Measurements from ENCODE around the gene CDH3. TPM values are rescaled to one million over a fixed set of nuclear protein-coding genes. Genes with fewer than 3 reads are reported as not detected.

CDH3 gene
- total and polyA plus RNA-seq, 10 of the 15 experiments (the other 5 are each of a cell fraction or from before 2014, with no cell fraction given), result 0.05 to 0.44 (median 0.12) TPM; not detected in 5

DNA sequence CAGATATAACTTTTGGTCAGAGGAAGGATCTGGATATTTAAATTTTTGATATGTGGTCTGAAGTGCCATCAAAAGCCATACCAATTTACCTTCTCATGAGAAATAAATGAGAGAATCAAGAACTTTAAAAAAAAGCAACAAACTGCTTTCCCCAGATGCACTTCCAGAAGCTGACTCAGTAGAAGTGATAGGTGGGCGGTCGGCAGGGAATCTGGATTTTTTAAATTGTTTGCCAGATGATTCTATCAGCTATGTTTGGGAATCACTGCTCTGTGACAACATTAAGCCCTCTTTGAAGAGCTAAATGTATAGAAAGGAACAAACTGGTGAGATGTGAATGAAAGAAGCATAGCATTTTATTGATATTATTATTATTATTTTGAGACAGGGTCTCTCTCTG lies 19.2 kb downstream of the CDH3 start:
- FAIRE-seq, result no peak
- Histone ChIP-seq H3K79me2 (ENCODE audit: control insufficient read depth, insufficient read depth, low read length) (no peaks in the 10 kb centered on the region), H2AFZ (ENCODE audit: control insufficient read depth, low read depth, low read length) (no peak overlapping the region), H3K4me3 (no peak overlapping the region), H4K20me1 (ENCODE audit: control insufficient read depth, insufficient read depth) (no peaks in the 10 kb centered on the region), H3K36me3 (ENCODE audit: control insufficient read depth in 2 of 2, insufficient read depth in 2 of 2, low read length in 1 of 2) (no peaks in the 10 kb centered on the region), H3K9ac (ENCODE audit: control insufficient read depth, insufficient read depth, low read length) (no peak overlapping the region), H3K9me3 (replicated peaks; ENCODE audit: control insufficient read depth, insufficient read depth, low read length) (no peaks in the 10 kb centered on the region), H3K4me1 (ENCODE audit: control insufficient read depth, insufficient read depth, low read length) (peaks cover 4% of the 10 kb centered on the region; the same call in 1 of the 2 replicates), H3K27me3 (replicated peaks in 1 of 2; ENCODE audit: control insufficient read depth in 2 of 2, insufficient read depth in 2 of 2, low read length in 1 of 2) (no peaks in the 10 kb centered on the region), H3K27ac (ENCODE audit: control insufficient read depth, insufficient read depth) (no peak overlapping the region), H3K4me2 (ENCODE audit: control insufficient read depth, insufficient read depth) (no peak overlapping the region)
- in situ Hi-C loops (cut with MboI) (no loop called here), intact Hi-C loops (cut with micrococcal nuclease; ENCODE audit: unreplicated experiment) (no loop called here)
- TF ChIP-seq, protein P1, sequence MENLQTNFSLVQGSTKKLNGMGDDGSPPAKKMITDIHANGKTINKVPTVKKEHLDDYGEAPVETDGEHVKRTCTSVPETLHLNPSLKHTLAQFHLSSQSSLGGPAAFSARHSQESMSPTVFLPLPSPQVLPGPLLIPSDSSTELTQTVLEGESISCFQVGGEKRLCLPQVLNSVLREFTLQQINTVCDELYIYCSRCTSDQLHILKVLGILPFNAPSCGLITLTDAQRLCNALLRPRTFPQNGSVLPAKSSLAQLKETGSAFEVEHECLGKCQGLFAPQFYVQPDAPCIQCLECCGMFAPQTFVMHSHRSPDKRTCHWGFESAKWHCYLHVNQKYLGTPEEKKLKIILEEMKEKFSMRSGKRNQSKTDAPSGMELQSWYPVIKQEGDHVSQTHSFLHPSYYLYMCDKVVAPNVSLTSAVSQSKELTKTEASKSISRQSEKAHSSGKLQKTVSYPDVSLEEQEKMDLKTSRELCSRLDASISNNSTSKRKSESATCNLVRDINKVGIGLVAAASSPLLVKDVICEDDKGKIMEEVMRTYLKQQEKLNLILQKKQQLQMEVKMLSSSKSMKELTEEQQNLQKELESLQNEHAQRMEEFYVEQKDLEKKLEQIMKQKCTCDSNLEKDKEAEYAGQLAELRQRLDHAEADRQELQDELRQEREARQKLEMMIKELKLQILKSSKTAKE (IDR thresholded peaks at IDR 0.05; ENCODE audit: low read depth, poor library complexity, severe bottlenecking), result no peak
- no peak for TF ChIP-seq BRCA1 (IDR thresholded peaks at IDR 0.05; ENCODE audit: low read depth, low read length)
- TF ChIP-seq, protein P2, sequence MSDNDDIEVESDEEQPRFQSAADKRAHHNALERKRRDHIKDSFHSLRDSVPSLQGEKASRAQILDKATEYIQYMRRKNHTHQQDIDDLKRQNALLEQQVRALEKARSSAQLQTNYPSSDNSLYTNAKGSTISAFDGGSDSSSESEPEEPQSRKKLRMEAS (IDR thresholded peaks at IDR 0.05; ENCODE audit: low read depth, low read length), result no peak
- no peak for TF ChIP-seq JUNB (IDR thresholded peaks at IDR 0.05)
- no peak for TF ChIP-seq HDGF (IDR thresholded peaks at IDR 0.05)
- no peak for TF ChIP-seq SMC3 (IDR thresholded peaks at IDR 0.05; ENCODE audit: borderline replicate concordance, low read length)
- no peak for TF ChIP-seq ZNF217 (IDR thresholded peaks at IDR 0.05)
- no peak for TF ChIP-seq RFX5 (IDR thresholded peaks at IDR 0.05; ENCODE audit: low read depth, low read length)
- TF ChIP-seq RAD51 (IDR thresholded peaks at IDR 0.05), result no peak
- no peak for TF ChIP-seq SUPT20H (IDR thresholded peaks at IDR 0.05; ENCODE audit: borderline replicate concordance, control insufficient read depth, low read depth, low read length)
- TF ChIP-seq SIN3A (IDR thresholded peaks at IDR 0.05; ENCODE audit: low read depth, low read length), result no peak
- no TSS peak for BruUV-seq (replicated peaks)
- ATAC-seq, result no peak
- WGBS (ENCODE audit: insufficient coverage, insufficient replicate concordance, low lambda C conversion rate, missing lambda C conversion rate), result 91% methylated on average over 2 of the region's 2 CpGs
- SMC1A ChIA-PET (ENCODE audit: uncharacterized antibody, unreplicated experiment), result no interaction called here
- RAD21 ChIA-PET (ENCODE audit: unreplicated experiment), result no interaction called here
- CTCF ChIA-PET, result interaction anchor here (1.7 kb wide), 1 partner anchor 183 kb away, joined by 3 read pairs; no protein-coding TSS in a partner anchor
- POLR2A ChIA-PET, result no interaction called here
- no peak for DNase-seq (ENCODE audit: low read depth, low spot score)
